Heart left ventricle (tissue), 16 donors: ENCODE measurements around the gene ENTREP1. TPM values are rescaled to one million over a fixed set of nuclear protein-coding genes. Genes with fewer than 3 reads are reported as not detected.

ENCODE experiments used
- ATAC-seq, 4 donors: fragments of 200-7000 bp; cut with Tn5 transposase; one replicate each; pipeline ENCODE4 v1.9.1; 2020 to 2022; ENCODE audit warnings: moderate library complexity in 4 of 4, mild to moderate bottlenecking in 3 of 4, moderate number of reproducible peaks in 1 of 4
- DNase-seq, 5 donors: peaks; one replicate each; pipeline ENCODE4 v3.0.0-alpha.2; 2020
- H3K27ac ChIP-seq, 12 donors: fragments of 200-600 bp; sonication (generic) in 4 of 12; one replicate each; pipeline versions ENCODE4 v1.5.0 to v1.8.0; 2016 to 2022; ENCODE audit warnings: mild to moderate bottlenecking in 2 of 12
- H3K27me3 ChIP-seq, 9 donors: fragments of 200-600 bp; sonication (generic) in 2 of 9; one replicate each; pipeline versions ENCODE4 v1.5.1 to v1.8.0; 2016 to 2022; ENCODE audit warnings: mild to moderate bottlenecking in 3 of 9
- H3K36me3 ChIP-seq, 9 donors: fragments of 200-600 bp; sonication (generic) in 2 of 9; one replicate each; pipeline versions ENCODE4 v1.5.0 to v1.8.0; 2018 to 2022; ENCODE audit warnings: mild to moderate bottlenecking in 2 of 9
- H3K4me1 ChIP-seq, 12 donors: fragments of 200-600 bp; sonication (generic) in 4 of 12; one replicate each; pipeline versions ENCODE4 v1.5.0 to v1.8.0; 2016 to 2022; ENCODE audit warnings: mild to moderate bottlenecking in 3 of 12
- H3K4me3 ChIP-seq, 12 donors: fragments of 200-600 bp; sonication (generic) in 4 of 12; one replicate each; pipeline versions ENCODE4 v1.5.0 to v1.8.0; 2017 to 2022; ENCODE audit warnings: mild to moderate bottlenecking in 9 of 12, moderate library complexity in 4 of 12
- H3K9me3 ChIP-seq, 12 donors: fragments of 200-600 bp; sonication (generic) in 4 of 12; one replicate each; pipeline versions ENCODE4 v1.5.0 to v1.8.0; 2016 to 2022; ENCODE audit warnings: mild to moderate bottlenecking in 1 of 12
- CTCF ChIP-seq, 12 donors: fragments of 200-600 bp; sonication (generic) in 4 of 12; IDR thresholded peaks; one replicate each; pipeline versions ENCODE4 v1.5.0 to v1.8.0; 2018 to 2022; ENCODE audit warnings: antibody characterized with exemption in 12 of 12, mild to moderate bottlenecking in 5 of 12
- POLR2A ChIP-seq, 2 donors: fragments of 450-650 bp; IDR thresholded peaks; one replicate each; pipeline ENCODE4 v1.6.1; 2017; ENCODE audit warnings: antibody characterized with exemption in 2 of 2, mild to moderate bottlenecking in 2 of 2, moderate library complexity in 2 of 2
- WGBS, 4 donors: extraction: QIAGEN DNeasy Blood & Tissue Kit in 2 of 4; methylation state at CpG; one replicate each; pipeline versions ENCODE4 v1.1.5 to v1.1.7; 2013 to 2018; 5-methylcytosine and 5-hydroxymethylcytosine counted together
- intact Hi-C, 10 donors: fragments of 100-400 bp; cut with DNase I; formaldehyde crosslinking; loops; one replicate each; pipeline versions ENCODE4 v1.11.1 to v1.14.2; 2022
- polyA plus RNA-seq, 2 donors: library from polyadenylated mRNA; stranded (reverse); fragments of 200-250 nt; gene quantifications; one replicate each; pipeline ENCODE4 v1.2.3, GENCODE V29; 2013
- total RNA-seq, 9 donors: library from RNA; depleted of rRNA in 2 of 9; stranded (reverse); fragments of >200 nt in 2 of 9; fragmentation: NEBNext Ultra II Directional in 3 of 9; extraction: Animal tissue kit (Norgen Biotek cat#: 25700) in 3 of 9; gene quantifications; one replicate each; pipeline versions ENCODE4 v1.1.0 to v1.2.4, GENCODE V29; 2016 to 2023
- donor health status: ischemic (EF 13 %, LVEDD 7.1; RV severe dilation, severe dysfunction).
- donor health status: healthy with polysubstance abuse.
- donor health status: DM: no; HTN: yes; CAD: no.
- donor health status: DM: no; HTN: no; CAD: no.
- donor health status: ischemic (EF 25% LVEDD 6.9; RV normal size, moderate dysfunction).
- donor health status: ischemic (EF 25% LVEDD 5.7; RV mildly dilated, moderate dysfunction).
- donor health status: healthy.
- donor health status: DM: yes; HTN: yes; CAD: no.
- donor health status: ischemic (EF 35%, LVEDD 5.7; RV mildly dilated, moderate dysfunction).
- donor health status: nonischemic (EF 11% LVEDD 7.7; RV severe dilation, severe dysfunction).
- donor health status: DM: yes; HTN: yes; CAD: no.
- donor health status: PGD.
- donor health status: ischemic (EF 29% LVEDD 5.4; RV normal size, mild dysfunction).
- donor health status: nonischemic (EF 23%, LVEDD 6.1; RV moderate dilation, normal function).

The ENTREP1 gene
- total and polyA plus RNA-seq, 11 donors: 12.6 to 29.1 (median 23.8) TPM

- TF ChIP-seq POLR2A (IDR thresholded peaks at IDR 0.05) (no peak), CTCF (IDR thresholded peaks at IDR 0.05) (no peak)
- Histone ChIP-seq H3K9me3 (no peaks in the 10 kb centered on the region), H3K36me3 (peaks cover 0 to 60% (median 9%) of the 10 kb centered on the region in 9 donors), H3K27ac (peak overlapping the region in 1 of 12 donors; percentile 67), H3K27me3 (no peaks in the 10 kb centered on the region), H3K4me1 (peaks cover 0 to 26% (median 9%) of the 10 kb centered on the region in 12 donors), H3K4me3 (no peak overlapping the region)
- 51 to 55% (median 54%) methylated on average over 6 of the region's 6 CpGs for WGBS, 4 donors
- DNase-seq (no peak), ATAC-seq (no peak)
- intact Hi-C loops: loop anchor here in 3 of 10 donors (10.0 kb wide), 3 partner anchors 61 to 161 kb away; partner anchors contain the start of gene ENTREP1 (in 1 of the 3)
These were observed 60.6 kb downstream of the ENTREP1 start for GRCh38 chr9:69385581-69386033.

- TF ChIP-seq CTCF (IDR thresholded peaks at IDR 0.05): no peak
- TF ChIP-seq POLR2A (IDR thresholded peaks at IDR 0.05): no peak
- H3K27ac ChIP-seq: peak overlapping the region in 9 of 12 donors; percentile 5 to 73 (median 35)
- WGBS, 4 donors: 42 to 75% (median 60%) methylated on average over 2 to 4 of the region's 4 CpGs
- peaks cover 0 to 60% (median 9%) of the 10 kb centered on the region in 9 donors for H3K36me3 ChIP-seq
- no peaks in the 10 kb centered on the region for H3K9me3 ChIP-seq
- H3K27me3 ChIP-seq: no peaks in the 10 kb centered on the region
- intact Hi-C loops: loop anchor here in 3 of 10 donors (10.0 kb wide), 3 partner anchors 62 to 162 kb away; partner anchors contain the start of gene ENTREP1 (in 1 of the 3)
- peaks cover 0 to 25% (median 12%) of the 10 kb centered on the region in 12 donors for H3K4me1 ChIP-seq
- DNase-seq (peak in 3 of 5 donors; percentile 41 to 72 (median 62)), ATAC-seq (peak; percentile 90 to 92 (median 92))
- no peak overlapping the region for H3K4me3 ChIP-seq
These were observed 61.6 kb downstream of the ENTREP1 start for GRCh38 chr9:69386651-69387050.

- intact Hi-C loops: loop anchor here in 3 of 10 donors (10.0 kb wide), 3 partner anchors 64 to 164 kb away; partner anchors contain the start of gene ENTREP1 (in 1 of the 3)
- H3K36me3 ChIP-seq: peaks cover 0 to 53% (median 9%) of the 10 kb centered on the region in 9 donors
- 82 to 89% (median 84%) methylated on average over 3 of the region's 3 CpGs for WGBS, 4 donors
- no peaks in the 10 kb centered on the region for H3K27me3 ChIP-seq
- H3K4me3 ChIP-seq: no peak overlapping the region
- H3K4me1 ChIP-seq: peaks cover 0 to 44% (median 25%) of the 10 kb centered on the region in 12 donors
- TF ChIP-seq CTCF (IDR thresholded peaks at IDR 0.05) (no peak), POLR2A (IDR thresholded peaks at IDR 0.05) (no peak)
- DNase-seq (no peak), ATAC-seq (no peak)
- no peak overlapping the region for H3K27ac ChIP-seq
- no peaks in the 10 kb centered on the region for H3K9me3 ChIP-seq
These were observed 63.6 kb downstream of the ENTREP1 start for GRCh38 chr9:69388596-69388995.

GRCh38 chr9:69389437-69389995, 64.5 kb downstream of the ENTREP1 start:
- intact Hi-C loops: loop anchor here in 3 of 10 donors (10.0 kb wide), 3 partner anchors 65 to 165 kb away; partner anchors contain the start of gene ENTREP1 (in 1 of the 3)
- DNase-seq (no peak), ATAC-seq (no peak)
- no peak for TF ChIP-seq POLR2A (IDR thresholded peaks at IDR 0.05)
- TF ChIP-seq CTCF (IDR thresholded peaks at IDR 0.05): no peak
- no peak overlapping the region for H3K4me3 ChIP-seq
- WGBS, 4 donors: 60 to 78% (median 68%) methylated on average over 4 of the region's 4 CpGs
- H3K36me3 ChIP-seq: peaks cover 0 to 44% (median 3%) of the 10 kb centered on the region in 9 donors
- H3K27me3 ChIP-seq: no peaks in the 10 kb centered on the region
- H3K4me1 ChIP-seq: peaks cover 0 to 47% (median 25%) of the 10 kb centered on the region in 12 donors
- H3K27ac ChIP-seq: peak overlapping the region in 2 of 12 donors; percentile 12 to 29
- H3K9me3 ChIP-seq: no peaks in the 10 kb centered on the region
